ENCODE measurements around the gene EXOC1.

EXOC1 gene

DNA sequence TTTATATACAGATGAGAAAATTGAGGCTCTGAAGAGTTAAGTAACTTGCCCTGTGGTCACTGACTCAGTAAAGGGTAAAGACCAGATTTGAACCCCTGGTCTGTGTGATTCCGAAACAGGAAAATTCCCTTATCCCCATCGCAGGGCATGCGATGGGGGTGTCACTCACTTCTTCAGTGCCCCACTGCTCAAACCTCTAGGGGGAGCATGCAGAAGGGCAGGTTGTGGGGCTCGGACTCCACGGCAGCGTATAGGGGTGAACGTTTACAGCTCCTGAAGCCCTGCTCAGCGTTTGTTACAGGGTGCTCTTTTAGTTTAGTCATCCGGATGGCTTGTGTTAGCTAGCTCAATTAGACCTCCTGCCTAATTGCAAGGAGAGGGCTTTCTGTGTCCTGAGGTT is 3.7 kb upstream of the EXOC1 start:
- Histone ChIP-seq H3K4me3 (ENCODE audit: low read length) (no peak overlapping the region), H3K9me3 (ENCODE audit: control insufficient read depth, insufficient read depth, low read length) (no peaks in the 10 kb centered on the region), H3K36me3 (ENCODE audit: control insufficient read depth, insufficient read depth, low read length) (no peaks in the 10 kb centered on the region), H3K4me1 (ENCODE audit: control insufficient read depth, insufficient read depth, low read length) (peaks cover 1% of the 10 kb centered on the region; the same call in 1 of the 2 replicates), H3K27ac (ENCODE audit: low read length) (no peak overlapping the region), H3K27me3 (ENCODE audit: control insufficient read depth, insufficient read depth, low read length) (no peaks in the 10 kb centered on the region)
- no peak for DNase-seq (ENCODE audit: low read depth, low spot score)
- no CpG with 5 or more reads among the region's 9 CpGs for WGBS (ENCODE audit: insufficient coverage, insufficient read length)

DNA sequence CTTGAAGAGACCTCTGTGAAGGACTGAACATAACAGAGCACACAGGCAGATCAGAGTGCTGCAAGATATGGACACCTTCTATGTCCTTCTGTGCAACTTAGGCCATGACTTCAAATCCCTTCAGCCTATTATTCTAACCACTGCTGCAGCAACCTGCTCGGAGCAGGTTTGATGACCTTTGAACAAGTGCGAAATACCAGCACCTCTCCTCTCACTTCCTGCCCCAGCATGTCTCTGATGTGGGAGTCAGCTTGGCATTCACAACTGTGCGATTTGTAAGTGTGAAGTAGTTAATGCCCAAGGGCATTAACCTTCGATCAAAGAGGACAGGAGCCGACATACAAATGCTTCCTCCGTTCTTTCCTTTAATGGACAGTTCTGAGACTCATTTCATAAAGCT is 1.6 kb upstream of the EXOC1 start:
- H3K36me3 ChIP-seq (ENCODE audit: control insufficient read depth, insufficient read depth, low read length) = no peaks in the 10 kb centered on the region
- peaks cover 1% of the 10 kb centered on the region; the same call in 1 of the 2 replicates for H3K4me1 ChIP-seq (ENCODE audit: control insufficient read depth, insufficient read depth, low read length)
- no peaks in the 10 kb centered on the region for H3K9me3 ChIP-seq (ENCODE audit: control insufficient read depth, insufficient read depth, low read length)
- no peak overlapping the region for H3K4me3 ChIP-seq (ENCODE audit: low read length)
- no peaks in the 10 kb centered on the region for H3K27me3 ChIP-seq (ENCODE audit: control insufficient read depth, insufficient read depth, low read length)
- no peak for DNase-seq (ENCODE audit: low read depth, low spot score)
- H3K27ac ChIP-seq (ENCODE audit: low read length) = no peak overlapping the region
- no CpG with 5 or more reads among the region's 6 CpGs for WGBS (ENCODE audit: insufficient coverage, insufficient read length)

DNA sequence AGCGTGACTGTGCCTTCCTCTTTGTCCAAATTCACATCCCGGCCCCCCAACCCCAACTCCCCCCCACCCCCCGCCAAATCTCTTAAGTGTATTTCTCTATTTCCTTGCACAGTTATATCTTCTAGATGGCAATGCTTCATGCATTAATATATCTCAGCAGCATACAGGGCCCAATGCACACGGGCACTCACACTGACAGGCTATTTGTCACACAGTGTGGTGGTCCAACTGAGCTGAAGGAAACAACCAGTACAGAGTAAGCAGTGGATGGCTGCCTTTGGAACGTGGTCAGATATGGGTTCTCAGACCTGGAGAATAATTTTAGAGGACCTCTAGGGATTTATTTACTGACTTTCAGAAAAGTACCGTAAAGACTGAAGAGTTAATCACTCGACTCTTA is 681 bp downstream of the EXOC1 start:
- H3K27me3 ChIP-seq (ENCODE audit: control insufficient read depth, insufficient read depth, low read length) = no peaks in the 10 kb centered on the region
- H3K36me3 ChIP-seq (ENCODE audit: control insufficient read depth, insufficient read depth, low read length) = no peaks in the 10 kb centered on the region
- peaks cover 1% of the 10 kb centered on the region; the same call in 1 of the 2 replicates for H3K4me1 ChIP-seq (ENCODE audit: control insufficient read depth, insufficient read depth, low read length)
- H3K27ac ChIP-seq (ENCODE audit: low read length) = no peak overlapping the region
- no CpG with 5 or more reads among the region's 7 CpGs for WGBS (ENCODE audit: insufficient coverage, insufficient read length)
- H3K4me3 ChIP-seq (ENCODE audit: low read length) = peak overlapping the region; percentile 94; the same call in 1 of the 2 replicates
- DNase-seq (ENCODE audit: low read depth, low spot score) = no peak
- H3K9me3 ChIP-seq (ENCODE audit: control insufficient read depth, insufficient read depth, low read length) = no peaks in the 10 kb centered on the region

DNA sequence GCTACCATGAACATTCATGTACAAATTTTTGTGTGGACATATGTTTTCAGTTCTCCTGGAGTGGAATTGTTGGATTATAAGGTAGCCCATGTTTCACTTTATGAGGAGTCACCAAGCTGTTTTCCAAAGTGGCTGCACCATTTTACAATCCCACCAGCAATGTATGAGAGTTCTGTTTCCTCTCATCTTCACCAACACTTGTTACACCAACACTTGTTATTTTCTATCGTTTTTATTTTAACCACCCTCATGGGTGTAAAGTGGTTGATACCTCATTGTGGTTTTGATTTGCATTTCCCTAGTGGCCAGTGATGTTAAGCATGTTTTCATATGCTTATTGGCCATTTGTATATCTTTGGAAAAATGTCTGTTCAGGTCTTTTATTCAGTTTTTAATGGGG is 4.1 kb downstream of the EXOC1 start:
- no CpG with 5 or more reads among the region's 1 CpG for WGBS (ENCODE audit: insufficient coverage, insufficient read length)

DNA sequence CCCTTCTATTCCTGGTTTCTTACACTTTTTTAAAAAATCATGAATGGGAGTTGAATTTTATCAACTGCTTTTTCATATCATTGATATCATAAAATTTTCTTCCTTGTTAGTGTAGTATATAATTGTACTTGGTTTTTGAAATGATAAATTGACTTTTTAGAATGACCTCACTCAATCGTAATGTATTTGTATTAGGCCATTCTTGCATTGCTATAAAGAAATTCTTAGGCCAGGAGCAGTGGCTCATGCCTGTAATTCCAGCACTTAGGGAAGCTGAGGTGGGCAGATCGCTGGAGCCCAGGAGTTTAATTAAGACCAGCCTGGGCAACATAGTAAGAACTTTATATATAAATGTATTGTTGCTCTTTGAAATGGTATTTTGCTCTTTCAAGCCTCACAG is 6.3 kb downstream of the EXOC1 start:
- DNase-seq (ENCODE audit: low read depth, low spot score) = no peak
- no CpG with 5 or more reads among the region's 2 CpGs for whole genome bisulfite sequencing (ENCODE audit: insufficient coverage, insufficient read length)
- no peaks in the 10 kb centered on the region; the same call in 1 of the 2 replicates for H3K27me3 ChIP-seq (ENCODE audit: control insufficient read depth, insufficient read depth, low read length)

More for the DNA sequence above, 4.1 kb downstream of the EXOC1 start:
- Histone ChIP-seq H3K4me1 (ENCODE audit: control insufficient read depth, insufficient read depth, low read length) (no peaks in the 10 kb centered on the region), H3K27me3 (ENCODE audit: control insufficient read depth, insufficient read depth, low read length) (no peaks in the 10 kb centered on the region), H3K4me3 (ENCODE audit: low read length) (no peak overlapping the region), H3K36me3 (ENCODE audit: control insufficient read depth, insufficient read depth, low read length) (no peaks in the 10 kb centered on the region), H3K27ac (ENCODE audit: low read length) (no peak overlapping the region), H3K9me3 (ENCODE audit: control insufficient read depth, insufficient read depth, low read length) (no peaks in the 10 kb centered on the region)
- no peak for DNase-seq (ENCODE audit: low read depth, low spot score)

DNA sequence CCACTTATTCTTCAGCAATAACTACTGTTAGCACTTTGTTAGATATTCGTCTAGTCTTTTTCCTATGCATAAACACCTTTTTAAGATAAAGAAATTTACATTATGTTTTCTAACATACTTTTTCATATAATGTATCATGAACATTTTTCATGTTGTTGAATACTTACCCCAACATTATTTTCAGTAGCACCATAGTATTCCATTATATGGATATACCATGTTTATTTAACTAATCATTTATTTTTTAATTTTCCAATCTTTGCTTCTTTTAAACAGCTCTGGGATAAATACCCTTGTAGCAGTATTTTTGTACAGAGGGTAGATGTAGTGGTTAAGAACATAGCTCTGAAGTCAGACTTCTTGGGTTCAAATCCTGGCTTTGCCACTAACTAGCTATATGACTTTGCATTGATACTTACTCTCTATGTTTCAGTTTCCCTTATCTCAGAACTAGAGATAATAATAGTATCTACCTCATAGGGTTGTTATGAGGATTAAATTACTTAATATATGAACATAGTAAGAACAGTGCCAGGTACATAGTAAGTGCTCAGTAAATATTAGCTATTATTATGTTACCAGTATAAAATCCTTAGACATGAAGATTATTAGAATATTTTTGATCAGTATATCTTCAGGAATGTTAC is 11.3 kb downstream of the EXOC1 start:
- no peaks in the 10 kb centered on the region; the same call in 1 of the 2 replicates for H3K36me3 ChIP-seq (ENCODE audit: control insufficient read depth, insufficient read depth, low read length)
- no peak overlapping the region for H3K4me3 ChIP-seq (ENCODE audit: low read length)
- H3K27me3 ChIP-seq (ENCODE audit: control insufficient read depth, insufficient read depth, low read length) = no peaks in the 10 kb centered on the region; the same call in 1 of the 2 replicates
- H3K9me3 ChIP-seq (ENCODE audit: control insufficient read depth, insufficient read depth, low read length) = no peaks in the 10 kb centered on the region
- no peak for DNase-seq (ENCODE audit: low read depth, low spot score)
- WGBS (ENCODE audit: insufficient coverage, insufficient read length) = no CpG with 5 or more reads among the region's 1 CpG
- H3K4me1 ChIP-seq (ENCODE audit: control insufficient read depth, insufficient read depth, low read length) = no peaks in the 10 kb centered on the region
- H3K27ac ChIP-seq (ENCODE audit: low read length) = no peak overlapping the region

More for the DNA sequence above, 6.3 kb downstream of the EXOC1 start:
- Histone ChIP-seq H3K27ac (ENCODE audit: low read length) (no peak overlapping the region), H3K36me3 (ENCODE audit: control insufficient read depth, insufficient read depth, low read length) (no peaks in the 10 kb centered on the region), H3K4me1 (ENCODE audit: control insufficient read depth, insufficient read depth, low read length) (no peaks in the 10 kb centered on the region), H3K9me3 (ENCODE audit: control insufficient read depth, insufficient read depth, low read length) (no peaks in the 10 kb centered on the region), H3K4me3 (ENCODE audit: low read length) (no peak overlapping the region)

DNA sequence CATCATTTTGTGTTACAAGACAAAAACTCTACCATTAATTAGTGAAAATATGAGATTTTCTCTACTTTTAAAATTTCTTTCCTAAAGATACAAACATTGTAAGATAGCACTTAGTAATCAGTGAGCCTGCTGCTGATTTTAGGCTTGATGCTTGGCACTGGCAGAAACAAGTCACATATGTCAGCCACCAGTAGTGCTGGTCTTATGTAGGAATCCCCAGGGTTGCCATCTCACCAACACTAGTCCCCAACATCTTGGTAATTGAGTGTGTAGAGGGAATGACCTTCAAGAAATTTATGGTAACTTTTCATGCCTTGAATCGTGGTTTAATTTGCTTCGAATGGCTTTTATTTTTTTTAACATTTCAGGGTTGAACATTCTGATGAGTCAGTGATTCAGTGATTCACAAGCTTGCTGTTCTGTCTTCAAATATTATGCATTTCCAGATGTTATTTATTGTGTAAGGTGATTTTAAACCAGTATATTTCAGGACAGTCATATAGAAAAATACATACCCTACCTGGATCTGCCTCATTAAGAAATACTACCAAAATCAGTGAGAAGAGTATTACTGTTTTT is 11.9 kb downstream of the EXOC1 start:
- Histone ChIP-seq H3K4me1 (ENCODE audit: control insufficient read depth, insufficient read depth, low read length) (no peaks in the 10 kb centered on the region), H3K9me3 (ENCODE audit: control insufficient read depth, insufficient read depth, low read length) (no peaks in the 10 kb centered on the region), H3K4me3 (ENCODE audit: low read length) (no peak overlapping the region), H3K36me3 (ENCODE audit: control insufficient read depth, insufficient read depth, low read length) (no peaks in the 10 kb centered on the region; the same call in 1 of the 2 replicates), H3K27me3 (ENCODE audit: control insufficient read depth, insufficient read depth, low read length) (no peaks in the 10 kb centered on the region; the same call in 1 of the 2 replicates), H3K27ac (ENCODE audit: low read length) (no peak overlapping the region)
- DNase-seq (ENCODE audit: low read depth, low spot score) = no peak
- no CpG with 5 or more reads among the region's 2 CpGs for WGBS (ENCODE audit: insufficient coverage, insufficient read length)

DNA sequence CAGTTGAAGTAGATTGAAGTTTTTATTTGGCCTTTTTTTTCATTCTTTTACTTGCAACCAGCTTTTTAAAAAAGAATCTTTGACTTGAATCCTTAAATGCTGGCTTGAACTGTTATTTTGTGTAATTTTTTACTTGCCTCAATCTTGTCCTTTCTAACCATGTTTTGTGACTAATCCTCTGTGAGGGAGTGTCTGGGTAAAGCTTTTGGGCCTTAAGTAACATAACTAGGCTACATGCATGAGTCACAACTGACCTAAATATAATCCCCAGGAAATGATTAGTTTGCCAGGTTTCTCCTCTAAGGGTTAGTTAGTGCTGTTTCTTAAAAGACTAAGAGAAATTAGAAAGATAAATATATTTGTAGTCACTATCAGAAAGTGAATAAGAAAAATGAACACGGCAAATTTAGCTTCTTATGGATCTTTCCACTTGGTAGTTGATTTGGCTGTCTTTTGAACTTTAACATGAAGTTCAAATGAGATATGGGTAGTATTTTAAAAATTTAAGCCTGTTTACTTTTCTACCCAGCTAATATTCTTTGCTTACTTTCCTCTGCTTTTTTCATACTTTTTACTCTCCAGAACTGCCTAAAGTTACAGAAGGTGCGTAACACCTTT is 13.0 kb downstream of the EXOC1 start:
- Histone ChIP-seq H3K4me3 (ENCODE audit: low read length) (no peak overlapping the region), H3K27me3 (ENCODE audit: control insufficient read depth, insufficient read depth, low read length) (no peaks in the 10 kb centered on the region; the same call in 1 of the 2 replicates), H3K27ac (ENCODE audit: low read length) (no peak overlapping the region), H3K9me3 (ENCODE audit: control insufficient read depth, insufficient read depth, low read length) (no peaks in the 10 kb centered on the region), H3K4me1 (ENCODE audit: control insufficient read depth, insufficient read depth, low read length) (no peaks in the 10 kb centered on the region), H3K36me3 (ENCODE audit: control insufficient read depth, insufficient read depth, low read length) (peaks cover 2% of the 10 kb centered on the region; the same call in 1 of the 2 replicates)
- DNase-seq (ENCODE audit: low read depth, low spot score) = no peak
- no CpG with 5 or more reads among the region's 2 CpGs for WGBS (ENCODE audit: insufficient coverage, insufficient read length)

DNA sequence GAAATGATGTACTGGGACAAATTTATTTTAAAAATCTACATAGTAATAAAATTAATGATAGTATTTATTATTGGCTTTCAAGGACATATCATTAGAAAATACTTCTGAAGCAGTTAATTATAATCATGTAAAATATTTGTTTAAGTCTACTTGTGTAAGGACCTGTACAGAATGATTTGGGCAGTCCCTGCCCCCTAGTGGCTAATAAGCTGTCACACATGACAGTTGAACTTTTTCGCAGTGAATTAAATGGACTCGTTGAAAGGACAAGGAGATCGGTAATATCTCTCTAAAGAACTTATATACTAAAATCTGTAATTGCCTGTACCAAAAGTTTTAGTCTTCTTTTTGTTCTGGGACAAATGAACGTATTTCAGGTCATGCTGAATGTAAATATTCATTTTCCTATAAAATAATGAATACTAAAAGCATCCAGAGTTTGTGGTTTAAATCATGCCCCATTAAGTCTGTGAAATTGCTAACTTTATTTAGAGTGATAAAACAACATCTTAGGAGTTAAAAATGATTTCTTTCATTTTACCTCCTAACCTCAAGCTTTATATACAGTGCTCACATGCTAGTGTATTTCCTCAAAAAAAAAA is 13.6 kb downstream of the EXOC1 start:
- Histone ChIP-seq H3K4me1 (ENCODE audit: control insufficient read depth, insufficient read depth, low read length) (no peaks in the 10 kb centered on the region), H3K4me3 (ENCODE audit: low read length) (no peak overlapping the region), H3K36me3 (ENCODE audit: control insufficient read depth, insufficient read depth, low read length) (peaks cover 2% of the 10 kb centered on the region; the same call in 1 of the 2 replicates), H3K9me3 (ENCODE audit: control insufficient read depth, insufficient read depth, low read length) (no peaks in the 10 kb centered on the region), H3K27me3 (ENCODE audit: control insufficient read depth, insufficient read depth, low read length) (no peaks in the 10 kb centered on the region; the same call in 1 of the 2 replicates), H3K27ac (ENCODE audit: low read length) (no peak overlapping the region)
- no CpG with 5 or more reads among the region's 4 CpGs for WGBS (ENCODE audit: insufficient coverage, insufficient read length)
- DNase-seq (ENCODE audit: low read depth, low spot score) = no peak

DNA sequence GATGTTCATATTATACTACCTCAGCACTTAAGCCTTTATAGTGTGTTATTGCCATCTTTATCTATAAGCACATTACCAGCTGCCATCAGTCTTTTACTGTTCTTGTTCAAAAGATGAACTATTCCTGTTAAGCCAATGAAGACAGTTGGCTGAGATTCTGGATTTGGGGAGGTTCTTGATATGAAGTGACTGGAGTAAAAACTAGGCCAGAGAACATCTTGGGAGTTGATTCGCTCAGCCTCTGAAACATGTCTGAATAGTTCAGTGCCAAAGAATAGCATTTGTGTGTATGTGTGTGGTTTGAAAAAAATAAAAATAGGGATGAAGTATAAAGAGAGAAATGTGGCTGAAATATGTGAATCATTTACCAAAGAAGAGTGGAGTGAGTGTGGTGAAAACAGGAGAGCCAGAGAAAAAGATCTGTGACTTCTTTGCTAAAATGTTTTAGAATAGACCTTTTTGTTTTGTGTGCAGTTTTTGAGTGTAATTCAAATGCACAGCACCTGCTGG is 15.2 kb downstream of the EXOC1 start:
- no peak for DNase-seq (ENCODE audit: low read depth, low spot score)
- Histone ChIP-seq H3K27ac (ENCODE audit: low read length) (no peak overlapping the region), H3K9me3 (ENCODE audit: control insufficient read depth, insufficient read depth, low read length) (no peaks in the 10 kb centered on the region), H3K4me1 (ENCODE audit: control insufficient read depth, insufficient read depth, low read length) (no peaks in the 10 kb centered on the region), H3K27me3 (ENCODE audit: control insufficient read depth, insufficient read depth, low read length) (no peaks in the 10 kb centered on the region), H3K4me3 (ENCODE audit: low read length) (no peak overlapping the region), H3K36me3 (ENCODE audit: control insufficient read depth, insufficient read depth, low read length) (peaks cover 2% of the 10 kb centered on the region; the same call in 1 of the 2 replicates)
- WGBS (ENCODE audit: insufficient coverage, insufficient read length) = no CpG with 5 or more reads among the region's 1 CpG

Measured in iPS DF 6.9 (cell line).